Cardiac fibroblast (primary cell): ENCODE measurements around the gene MED12L.
A peak's percentile ranks its signal among the peaks of the same experiment; 100 is the strongest.

Experiments used
- DNase-seq, 2 donors: peaks; one replicate each; pipeline versions ENCODE4 v3.0.0 to v3.0.0-alpha.2; 2010; ENCODE audit warnings: low read depth in 2 of 2
- H3K4me3 ChIP-seq, 2 donors: replicated peaks in 1 of 2; 1 replicate in 1 of 2; 2 replicates in 1 of 2; pipeline ENCODE4 v1.5.1; 2011; ENCODE audit warnings: low read depth in 2 of 2, low read length in 2 of 2, mild to moderate bottlenecking in 2 of 2, moderate library complexity in 1 of 2
- TF ChIP-seq, protein P1 (sequence below): IDR thresholded peaks from one replicate; pipeline ENCODE4 v1.5.1; 2011; ENCODE audit warnings: low read depth, mild to moderate bottlenecking, low read length, inconsistent platforms

Gene MED12L

GRCh38 chr3:151283907-151284461, 198.5 kb downstream of the MED12L start:
- peak; percentile 38 to 85 for DNase-seq
- TF ChIP-seq, protein P1, sequence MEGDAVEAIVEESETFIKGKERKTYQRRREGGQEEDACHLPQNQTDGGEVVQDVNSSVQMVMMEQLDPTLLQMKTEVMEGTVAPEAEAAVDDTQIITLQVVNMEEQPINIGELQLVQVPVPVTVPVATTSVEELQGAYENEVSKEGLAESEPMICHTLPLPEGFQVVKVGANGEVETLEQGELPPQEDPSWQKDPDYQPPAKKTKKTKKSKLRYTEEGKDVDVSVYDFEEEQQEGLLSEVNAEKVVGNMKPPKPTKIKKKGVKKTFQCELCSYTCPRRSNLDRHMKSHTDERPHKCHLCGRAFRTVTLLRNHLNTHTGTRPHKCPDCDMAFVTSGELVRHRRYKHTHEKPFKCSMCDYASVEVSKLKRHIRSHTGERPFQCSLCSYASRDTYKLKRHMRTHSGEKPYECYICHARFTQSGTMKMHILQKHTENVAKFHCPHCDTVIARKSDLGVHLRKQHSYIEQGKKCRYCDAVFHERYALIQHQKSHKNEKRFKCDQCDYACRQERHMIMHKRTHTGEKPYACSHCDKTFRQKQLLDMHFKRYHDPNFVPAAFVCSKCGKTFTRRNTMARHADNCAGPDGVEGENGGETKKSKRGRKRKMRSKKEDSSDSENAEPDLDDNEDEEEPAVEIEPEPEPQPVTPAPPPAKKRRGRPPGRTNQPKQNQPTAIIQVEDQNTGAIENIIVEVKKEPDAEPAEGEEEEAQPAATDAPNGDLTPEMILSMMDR, result no peak
- H3K4me3 ChIP-seq, result no peak overlapping the region

GRCh38 chr3:151285940-151286339, 200.5 kb downstream of the MED12L start:
- H3K4me3 ChIP-seq, result no peak overlapping the region
- DNase-seq, result no peak
- TF ChIP-seq, protein P1, result no peak

GRCh38 chr3:151289445-151289844, 204.0 kb downstream of the MED12L start:
- TF ChIP-seq, protein P1, result no peak
- no peak overlapping the region for H3K4me3 ChIP-seq
- no peak for DNase-seq

DNA sequence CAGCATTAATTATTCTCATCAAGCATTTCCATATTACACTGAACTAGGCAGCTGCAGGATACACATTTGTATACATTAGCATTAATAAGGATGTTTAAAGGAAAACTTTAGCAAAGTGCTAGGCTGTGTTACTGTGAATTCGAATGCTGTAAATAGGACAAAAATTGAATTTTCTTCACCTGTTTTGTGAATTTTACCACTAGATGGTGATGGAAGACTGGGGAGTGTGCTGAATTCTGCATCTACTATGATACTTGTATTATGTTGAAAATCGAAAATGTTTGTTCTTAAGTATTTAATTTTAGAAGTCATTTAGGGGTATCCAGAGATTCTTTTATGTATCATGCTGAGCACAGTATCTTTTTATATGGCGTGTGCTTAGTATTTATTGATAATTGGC, 205.2 kb downstream of the MED12L start:
- TF ChIP-seq, protein P1, result peak; percentile 58
- H3K4me3 ChIP-seq, result no peak overlapping the region
- peak; percentile 65 to 70 for DNase-seq

DNA sequence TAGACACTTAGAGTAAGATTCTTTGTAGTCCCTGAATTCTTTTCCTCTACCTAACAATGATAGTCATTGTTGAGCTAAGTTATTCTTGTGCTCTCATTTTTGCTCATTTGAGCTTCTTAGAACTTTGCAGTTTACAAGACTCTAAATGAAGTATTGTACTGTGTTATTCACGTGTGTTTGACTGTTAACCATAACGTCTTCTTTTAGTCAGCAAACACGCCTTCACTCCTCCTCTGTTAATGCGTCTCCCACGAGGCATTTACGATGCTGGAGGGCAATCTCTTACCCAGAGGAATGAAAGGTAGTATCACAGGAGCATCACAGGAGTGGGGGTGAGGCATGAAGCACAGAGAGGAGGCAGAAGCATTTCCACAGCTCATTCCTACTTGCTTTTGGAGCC, 207.7 kb downstream of the MED12L start:
- no peak overlapping the region for H3K4me3 ChIP-seq
- TF ChIP-seq, protein P1, result no peak
- no peak for DNase-seq

DNA sequence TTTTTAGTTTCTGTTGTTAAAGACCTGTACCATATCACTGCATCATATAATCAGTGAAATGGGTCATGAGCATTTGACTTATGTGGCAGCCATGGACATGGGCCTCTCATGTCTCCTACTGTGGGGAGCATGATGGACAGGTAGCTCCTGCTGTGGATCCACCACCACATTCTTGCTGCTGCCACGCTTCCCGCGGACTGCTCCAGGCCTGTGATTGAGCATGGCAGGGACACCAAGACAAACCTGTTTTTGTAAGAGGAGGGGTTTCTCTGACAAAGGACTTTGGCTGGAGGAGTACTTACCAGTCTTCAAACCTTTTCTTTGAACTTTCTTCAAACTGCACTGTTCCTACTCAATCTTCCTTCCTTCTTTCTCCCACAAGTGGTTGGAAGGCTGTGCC, 210.8 kb downstream of the MED12L start:
- TF ChIP-seq, protein P1, result no peak

DNA sequence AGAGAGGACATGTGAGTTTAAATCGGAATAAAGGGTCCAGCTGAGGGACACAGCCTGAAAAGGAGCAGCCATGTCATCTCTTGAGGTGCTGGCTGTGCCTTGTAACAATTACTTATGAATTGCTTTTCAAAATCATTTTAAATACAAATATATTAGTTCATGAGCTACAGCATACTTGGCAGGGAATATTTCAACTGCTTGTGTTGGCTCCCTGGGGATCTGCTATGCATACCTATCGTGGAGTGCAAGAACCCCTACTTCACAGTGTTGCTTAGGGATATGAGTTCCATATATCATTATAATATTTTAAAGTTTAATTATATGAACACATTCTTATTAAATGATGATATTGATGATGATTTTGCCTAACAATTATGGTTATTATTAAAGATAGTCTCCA, 212.0 kb downstream of the MED12L start:
- no peak for DNase-seq
- TF ChIP-seq, protein P1, result no peak
- no peak overlapping the region for H3K4me3 ChIP-seq

More for the DNA sequence above, 210.8 kb downstream of the MED12L start:
- no peak for DNase-seq
- H3K4me3 ChIP-seq, result no peak overlapping the region
